ENCODE measurements around the gene GLRX3.

DNA sequence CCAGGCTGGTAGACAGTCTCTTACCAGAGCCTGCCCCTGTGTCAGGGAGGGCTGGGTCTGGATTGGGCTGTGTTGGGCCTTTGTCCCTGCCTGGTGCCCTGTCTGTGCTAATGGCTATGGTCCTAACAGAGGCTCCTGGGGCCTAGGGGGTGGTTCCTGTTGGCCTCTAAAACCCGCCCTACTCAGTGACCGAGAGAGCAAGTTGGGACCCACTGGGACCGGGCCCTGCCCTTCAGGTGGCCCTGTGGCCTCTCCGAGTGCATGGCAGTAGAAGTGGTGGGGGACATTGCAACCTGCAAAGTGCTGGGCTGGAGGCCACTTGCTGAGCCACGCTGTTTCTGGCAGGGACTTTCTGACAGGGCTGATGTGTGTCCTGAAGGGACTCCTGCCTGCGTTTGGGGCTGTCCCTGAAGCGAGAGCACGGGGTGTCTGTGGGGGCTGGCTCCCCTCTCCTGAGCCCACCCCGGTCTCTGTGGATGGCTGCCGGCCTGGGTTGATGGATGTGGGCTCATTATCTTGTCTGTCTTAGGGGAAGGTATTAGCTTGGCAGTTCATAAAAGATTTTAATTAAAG, 56.2 kb downstream of the GLRX3 start:
- TF ChIP-seq, protein P1, sequence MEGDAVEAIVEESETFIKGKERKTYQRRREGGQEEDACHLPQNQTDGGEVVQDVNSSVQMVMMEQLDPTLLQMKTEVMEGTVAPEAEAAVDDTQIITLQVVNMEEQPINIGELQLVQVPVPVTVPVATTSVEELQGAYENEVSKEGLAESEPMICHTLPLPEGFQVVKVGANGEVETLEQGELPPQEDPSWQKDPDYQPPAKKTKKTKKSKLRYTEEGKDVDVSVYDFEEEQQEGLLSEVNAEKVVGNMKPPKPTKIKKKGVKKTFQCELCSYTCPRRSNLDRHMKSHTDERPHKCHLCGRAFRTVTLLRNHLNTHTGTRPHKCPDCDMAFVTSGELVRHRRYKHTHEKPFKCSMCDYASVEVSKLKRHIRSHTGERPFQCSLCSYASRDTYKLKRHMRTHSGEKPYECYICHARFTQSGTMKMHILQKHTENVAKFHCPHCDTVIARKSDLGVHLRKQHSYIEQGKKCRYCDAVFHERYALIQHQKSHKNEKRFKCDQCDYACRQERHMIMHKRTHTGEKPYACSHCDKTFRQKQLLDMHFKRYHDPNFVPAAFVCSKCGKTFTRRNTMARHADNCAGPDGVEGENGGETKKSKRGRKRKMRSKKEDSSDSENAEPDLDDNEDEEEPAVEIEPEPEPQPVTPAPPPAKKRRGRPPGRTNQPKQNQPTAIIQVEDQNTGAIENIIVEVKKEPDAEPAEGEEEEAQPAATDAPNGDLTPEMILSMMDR (IDR thresholded peaks at IDR 0.05): no peak
- TF ChIP-seq JUN (CRISPR knock-in tag; IDR thresholded peaks at IDR 0.05): no peak
- TF ChIP-seq, protein P2, sequence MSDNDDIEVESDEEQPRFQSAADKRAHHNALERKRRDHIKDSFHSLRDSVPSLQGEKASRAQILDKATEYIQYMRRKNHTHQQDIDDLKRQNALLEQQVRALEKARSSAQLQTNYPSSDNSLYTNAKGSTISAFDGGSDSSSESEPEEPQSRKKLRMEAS (CRISPR knock-in tag; IDR thresholded peaks at IDR 0.05): no peak
- TF ChIP-seq CDX4 (CRISPR knock-in tag; IDR thresholded peaks at IDR 0.05; ENCODE audit: borderline replicate concordance): no peak
- no peak for TF ChIP-seq CREM (CRISPR knock-in tag; IDR thresholded peaks at IDR 0.05)
- TF ChIP-seq CREB1 (CRISPR knock-in tag; IDR thresholded peaks at IDR 0.05): no peak
- TF ChIP-seq, protein P3, sequence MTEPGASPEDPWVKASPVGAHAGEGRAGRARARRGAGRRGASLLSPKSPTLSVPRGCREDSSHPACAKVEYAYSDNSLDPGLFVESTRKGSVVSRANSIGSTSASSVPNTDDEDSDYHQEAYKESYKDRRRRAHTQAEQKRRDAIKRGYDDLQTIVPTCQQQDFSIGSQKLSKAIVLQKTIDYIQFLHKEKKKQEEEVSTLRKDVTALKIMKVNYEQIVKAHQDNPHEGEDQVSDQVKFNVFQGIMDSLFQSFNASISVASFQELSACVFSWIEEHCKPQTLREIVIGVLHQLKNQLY (CRISPR knock-in tag; IDR thresholded peaks at IDR 0.05): no peak
- TF ChIP-seq SMAD3 (CRISPR knock-in tag; IDR thresholded peaks at IDR 0.05; ENCODE audit: borderline replicate concordance): no peak
- no peak for TF ChIP-seq USF2 (CRISPR knock-in tag; IDR thresholded peaks at IDR 0.05)
